ENCODE data around the gene SPDYE3. TPM values are rescaled to one million over a fixed set of nuclear protein-coding genes. Genes with fewer than 3 reads are reported as not detected.
"Not testable (repeated sequence)": the region's sequence is repeated elsewhere in the genome, so short reads cannot be mapped to it uniquely, and the experiment has no call there.

The SPDYE3 gene
- total RNA-seq, 2 donors from 2014 or later = not detected

GRCh38 chr7:100349757-100350156, 42.3 kb downstream of the SPDYE3 start:
- H3K36me3 ChIP-seq = peaks cover 17% of the 10 kb centered on the region
- no peak for TF ChIP-seq CTCF (IDR thresholded peaks at IDR 0.05)
- no peaks in the 10 kb centered on the region for H3K4me1 ChIP-seq
- intact Hi-C loops (cut with DNase I) = loop anchor here (10.0 kb wide), 1 partner anchor 215 kb away; no protein-coding TSS in a partner anchor
- no peak for DNase-seq
- H3K4me3 ChIP-seq = no peak overlapping the region
- H3K9ac ChIP-seq (ENCODE audit: low read depth in 2 of 2, low read length in 2 of 2) = no peak overlapping the region
- no peaks in the 10 kb centered on the region for H3K27me3 ChIP-seq
- H3K9me3 ChIP-seq = no peaks in the 10 kb centered on the region
- H3K27ac ChIP-seq = no peak overlapping the region

- no peaks in the 10 kb centered on the region for H3K4me1 ChIP-seq
- DNase-seq = no peak
- H3K9me3 ChIP-seq = no peaks in the 10 kb centered on the region
- H3K27ac ChIP-seq = no peak overlapping the region
- no peak for TF ChIP-seq CTCF (IDR thresholded peaks at IDR 0.05)
- no peak overlapping the region for H3K9ac ChIP-seq (ENCODE audit: low read depth in 2 of 2, low read length in 2 of 2)
- peaks cover 23% of the 10 kb centered on the region for H3K36me3 ChIP-seq
- intact Hi-C loops (cut with DNase I) = no loop called here
- H3K27me3 ChIP-seq = no peaks in the 10 kb centered on the region
- H3K4me3 ChIP-seq = no peak overlapping the region
These were observed 44.2 kb downstream of the SPDYE3 start for GRCh38 chr7:100351657-100352058.

- H3K4me3 ChIP-seq; H3K27ac ChIP-seq; H3K9ac ChIP-seq (ENCODE audit: low read depth in 2 of 2, low read length in 2 of 2); H3K27me3 ChIP-seq; H3K9me3 ChIP-seq; intact Hi-C loops (cut with DNase I); DNase-seq; H3K4me1 ChIP-seq: not testable (repeated sequence)
- H3K36me3 ChIP-seq = peaks cover 23% of the 10 kb centered on the region
These were observed 44.8 kb downstream of the SPDYE3 start for GRCh38 chr7:100352230-100352781.

GRCh38 chr7:100352984-100353684, 45.6 kb downstream of the SPDYE3 start:
- peaks cover 27% of the 10 kb centered on the region for H3K36me3 ChIP-seq
- DNase-seq = no peak
- no peaks in the 10 kb centered on the region for H3K27me3 ChIP-seq
- no peak for TF ChIP-seq CTCF (IDR thresholded peaks at IDR 0.05)
- no peak overlapping the region for H3K9ac ChIP-seq (ENCODE audit: low read depth in 2 of 2, low read length in 2 of 2)
- intact Hi-C loops (cut with DNase I) = no loop called here
- no peak overlapping the region for H3K4me3 ChIP-seq
- no peak overlapping the region for H3K27ac ChIP-seq
- no peaks in the 10 kb centered on the region for H3K9me3 ChIP-seq
- no peaks in the 10 kb centered on the region for H3K4me1 ChIP-seq

GRCh38 chr7:100353685-100354330, 46.3 kb downstream of the SPDYE3 start:
- DNase-seq = no peak
- H3K4me3 ChIP-seq = no peak overlapping the region
- no peak overlapping the region for H3K27ac ChIP-seq
- no peaks in the 10 kb centered on the region for H3K27me3 ChIP-seq
- peaks cover 27% of the 10 kb centered on the region for H3K36me3 ChIP-seq
- intact Hi-C loops (cut with DNase I) = no loop called here
- no peak overlapping the region for H3K9ac ChIP-seq (ENCODE audit: low read depth in 2 of 2, low read length in 2 of 2)
- H3K9me3 ChIP-seq = no peaks in the 10 kb centered on the region
- H3K4me1 ChIP-seq = no peaks in the 10 kb centered on the region
- TF ChIP-seq CTCF (IDR thresholded peaks at IDR 0.05) = no peak
